B cell (primary cell): Measurements from ENCODE around the gene EPHB1. TPM values are rescaled to one million over a fixed set of nuclear protein-coding genes. Genes with fewer than 3 reads are reported as not detected.

Experiments used
- ATAC-seq: fragments of 200-7000 bp; cut with Tn5 transposase; one replicate; pipeline ENCODE4 v1.10.0; 2021; ENCODE audit warnings: low read depth, mild to moderate bottlenecking, moderate number of reproducible peaks, moderate library complexity
- CTCF ChIA-PET: fragments of 350-600 bp; sonication (Branson Sonifier 250); formaldehyde crosslinking; loops from one replicate; lab custom pipeline; 2021; ENCODE audit warnings: antibody characterized with exemption, inconsistent platforms; lab: Charles Lee
- POLR2A ChIA-PET: fragments of 350-600 bp; sonication (Branson Sonifier 250); formaldehyde crosslinking; loops from one replicate; lab custom pipeline; 2021; ENCODE audit warnings: antibody characterized with exemption; lab: Charles Lee
- DNase-seq: peaks from one replicate; pipeline ENCODE4 v3.0.0; 2013
- H2AFZ ChIP-seq: 2 replicates; pipeline ENCODE4 v1.6.1; 2012; ENCODE audit warnings: mild to moderate bottlenecking, low read depth, low read length; ENCODE audit not compliant: insufficient read depth, poor library complexity, severe bottlenecking
- H3K27ac ChIP-seq, 2 donors: 1 replicate in 1 of 2; 2 replicates in 1 of 2; pipeline ENCODE4 v1.5.1; 2012 to 2013; ENCODE audit warnings: low read length in 2 of 2, mild to moderate bottlenecking in 2 of 2, moderate library complexity in 1 of 2
- H3K27me3 ChIP-seq, 4 experiments: fragments of 200-600 bp in 1 of 4; sonication (generic) in 1 of 4; replicated peaks in 1 of 4; 1 replicate in 2 of 4; 2 replicates in 2 of 4; pipeline versions ENCODE4 v1.6.1 to v1.7.0; 2013 to 2016; ENCODE audit warnings: low read length in 3 of 4, mild to moderate bottlenecking in 2 of 4, mixed read lengths in 1 of 4, moderate library complexity in 1 of 4; ENCODE audit not compliant: insufficient read depth in 4 of 4, control insufficient read depth in 3 of 4; ENCODE audit errors: control extremely low read depth in 1 of 4
- H3K36me3 ChIP-seq, 2 experiments: replicated peaks in 1 of 2; 1 replicate in 1 of 2; 2 replicates in 1 of 2; pipeline versions ENCODE4 v1.6.1 to v1.7.1; 2013; ENCODE audit warnings: low read length in 1 of 2; ENCODE audit not compliant: insufficient read depth in 2 of 2, control insufficient read depth in 1 of 2; ENCODE audit errors: control extremely low read depth in 1 of 2, extremely low read depth in 1 of 2
- H3K4me1 ChIP-seq, 2 donors: fragments of 200-600 bp in 1 of 2; sonication (generic) in 1 of 2; 1 replicate in 1 of 2; 2 replicates in 1 of 2; pipeline versions ENCODE4 v1.5.1 to v1.6.1; 2013 to 2017; ENCODE audit warnings: low read length in 2 of 2; ENCODE audit not compliant: control insufficient read depth in 2 of 2, insufficient read depth in 2 of 2
- H3K4me2 ChIP-seq: replicated peaks from 2 replicates; pipeline ENCODE3; 2012; ENCODE audit warnings: mild to moderate bottlenecking, low read depth, low read length; ENCODE audit not compliant: poor library complexity, severe bottlenecking
- H3K4me3 ChIP-seq, 5 experiments: fragments of 200-600 bp in 1 of 5; sonication (generic) in 1 of 5; 1 replicate in 3 of 5; 2 replicates in 2 of 5; pipeline versions ENCODE4 v1.5.1 to v1.7.0; 2011 to 2016; ENCODE audit warnings: low read length in 4 of 5, mild to moderate bottlenecking in 4 of 5, low read depth in 2 of 5, control low read depth in 1 of 5, moderate library complexity in 1 of 5; ENCODE audit not compliant: insufficient read depth in 1 of 5; ENCODE audit errors: control extremely low read depth in 1 of 5, extremely low read depth in 1 of 5
- H3K79me2 ChIP-seq: fragments of 200-600 bp; sonication (generic); one replicate; pipeline ENCODE4 v1.6.0; 2016; ENCODE audit warnings: low read length; ENCODE audit not compliant: control insufficient read depth, insufficient read depth
- H3K9ac ChIP-seq: fragments of 200-600 bp; sonication (generic); 2 replicates; pipeline ENCODE4 v1.6.1; 2017; ENCODE audit warnings: mild to moderate bottlenecking, low read length, moderate library complexity
- H3K9me3 ChIP-seq, 3 donors: one replicate each; pipeline versions ENCODE4 v1.6.1 to v1.7.1; 2013; ENCODE audit warnings: low read length in 2 of 3; ENCODE audit not compliant: control insufficient read depth in 2 of 3, insufficient read depth in 1 of 3; ENCODE audit errors: control extremely low read depth in 1 of 3
- H4K20me1 ChIP-seq: 2 replicates; pipeline ENCODE4 v1.6.0; 2012; ENCODE audit warnings: mild to moderate bottlenecking, low read length; ENCODE audit not compliant: insufficient read depth, control insufficient read depth, poor library complexity, severe bottlenecking
- H3K27ac Mint-ChIP-seq: one replicate; pipeline ENCODE4 v1.8.0; 2021; ENCODE audit warnings: mixed read lengths
- H3K27me3 Mint-ChIP-seq: one replicate; pipeline ENCODE4 v1.8.0; 2021; ENCODE audit warnings: mixed read lengths
- H3K4me1 Mint-ChIP-seq: one replicate; pipeline ENCODE4 v1.8.0; 2021; ENCODE audit warnings: mixed read lengths
- H3K4me3 Mint-ChIP-seq: one replicate; pipeline ENCODE4 v1.8.0; 2021; ENCODE audit warnings: mixed read lengths
- H3K9me3 Mint-ChIP-seq: one replicate; pipeline ENCODE4 v1.8.0; 2022; ENCODE audit warnings: mixed read lengths; ENCODE audit not compliant: insufficient read depth
- CTCF ChIP-seq: fragments of 200-600 bp; IDR thresholded peaks from one replicate; pipeline ENCODE4 v1.8.0; 2022; ENCODE audit warnings: antibody characterized with exemption, mild to moderate bottlenecking
- EZH2 ChIP-seq: IDR thresholded peaks from 2 replicates; pipeline ENCODE4 v1.6.1; 2012; ENCODE audit warnings: borderline replicate concordance, low read depth, mild to moderate bottlenecking, moderate library complexity, low read length; ENCODE audit not compliant: insufficient read depth, poor library complexity, severe bottlenecking
- WGBS: methylation state at CpG from one replicate; pipeline ENCODE4 v1.1.5; 2013; ENCODE audit warnings: missing lambda C conversion rate; ENCODE audit not compliant: insufficient coverage; 5-methylcytosine and 5-hydroxymethylcytosine counted together
- intact Hi-C: fragments of 100-400 bp; cut with micrococcal nuclease; formaldehyde crosslinking; loops from one replicate; pipeline ENCODE4 v1.10.0; 2022
- polyA plus RNA-seq: library from polyadenylated mRNA; depleted of rRNA; stranded (reverse); fragments of >200 nt; gene quantifications from 2 replicates; pipeline ENCODE4 v1.2.3, GENCODE V29; 2012
- total RNA-seq, 2 donors: library from RNA; stranded (reverse); fragments of 120-200 nt in 1 of 2; gene quantifications; 1 replicate in 1 of 2; 2 replicates in 1 of 2; pipeline versions ENCODE4 v1.2.3 to v1.2.4, GENCODE V29; 2013 to 2022

EPHB1 gene
- total and polyA plus RNA-seq, 2 donors (not counting 1 experiment from before 2014, with no cell fraction given): 0.01 TPM; not detected in 1

GRCh38 chr3:135079095-135079494 lies 284.0 kb downstream of the EPHB1 start:
- H3K4me3 ChIP-seq: no peak overlapping the region
- H3K27ac ChIP-seq: no peak overlapping the region
- no peak overlapping the region for H3K27ac Mint-ChIP-seq
- WGBS: 71% methylated on average over 1 of the region's 3 CpGs
- H3K4me3 Mint-ChIP-seq: no peak overlapping the region
- no peaks in the 10 kb centered on the region for H3K9me3 Mint-ChIP-seq
- no peaks in the 10 kb centered on the region for H3K79me2 ChIP-seq
- no peak overlapping the region for H3K9ac ChIP-seq
- H3K4me1 ChIP-seq: no peaks in the 10 kb centered on the region
- H3K36me3 ChIP-seq: no peaks in the 10 kb centered on the region
- peaks cover 5% of the 10 kb centered on the region for H3K27me3 Mint-ChIP-seq
- TF ChIP-seq CTCF (no peak), EZH2 (no peak)
- H4K20me1 ChIP-seq: no peaks in the 10 kb centered on the region
- no peak overlapping the region for H2AFZ ChIP-seq
- ChIA-PET CTCF (no interaction called here), POLR2A (no interaction called here)
- no peaks in the 10 kb centered on the region for H3K27me3 ChIP-seq
- no peak overlapping the region for H3K4me2 ChIP-seq
- ATAC-seq (no peak), DNase-seq (no peak)
- intact Hi-C loops: no loop called here
- H3K9me3 ChIP-seq: peaks cover 0 to 5% (median 0%) of the 10 kb centered on the region in 3 donors
- H3K4me1 Mint-ChIP-seq: no peaks in the 10 kb centered on the region

GRCh38 chr3:135081451-135081850 lies 286.4 kb downstream of the EPHB1 start:
- Histone ChIP-seq H3K4me1 (no peaks in the 10 kb centered on the region), H3K36me3 (no peaks in the 10 kb centered on the region), H3K9me3 (peaks cover 0 to 5% (median 0%) of the 10 kb centered on the region in 3 donors), H2AFZ (no peak overlapping the region), H3K9ac (no peak overlapping the region), H3K79me2 (no peaks in the 10 kb centered on the region), H3K27ac (no peak overlapping the region), H3K4me3 (no peak overlapping the region), H3K27me3 (no peaks in the 10 kb centered on the region), H3K4me2 (no peak overlapping the region), H4K20me1 (no peaks in the 10 kb centered on the region)
- TF ChIP-seq CTCF (no peak), EZH2 (no peak)
- ChIA-PET POLR2A (no interaction called here), CTCF (no interaction called here)
- Mint-ChIP-seq H3K27me3 (peaks cover 5% of the 10 kb centered on the region), H3K4me3 (no peak overlapping the region), H3K4me1 (no peaks in the 10 kb centered on the region), H3K27ac (no peak overlapping the region), H3K9me3 (no peaks in the 10 kb centered on the region)
- intact Hi-C loops: no loop called here
- DNase-seq: no peak
- 85% methylated on average over 2 of the region's 2 CpGs for WGBS
- no peak for ATAC-seq
